ENCODE results near the gene TBC1D25.

DNA sequence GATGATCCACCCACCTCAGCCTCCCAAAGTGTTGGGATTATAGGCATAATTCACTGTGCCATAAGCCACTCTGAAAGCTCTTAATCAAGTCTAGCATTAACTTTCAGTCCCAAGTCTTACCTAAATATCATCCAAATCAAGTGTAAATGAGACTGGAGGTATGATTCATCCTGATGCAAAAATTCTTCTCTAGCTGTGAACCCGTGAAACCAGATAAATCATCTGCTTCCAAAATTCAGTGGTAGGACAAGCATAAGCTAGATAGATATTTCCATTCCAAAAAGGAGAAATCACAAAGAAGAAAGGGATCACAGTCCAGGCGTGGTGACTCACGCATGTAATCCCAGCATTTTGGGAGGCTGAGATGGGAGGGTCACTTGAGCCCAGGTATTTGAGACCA, 8.8 kb upstream of the TBC1D25 start:
- TF ChIP-seq, protein P1, sequence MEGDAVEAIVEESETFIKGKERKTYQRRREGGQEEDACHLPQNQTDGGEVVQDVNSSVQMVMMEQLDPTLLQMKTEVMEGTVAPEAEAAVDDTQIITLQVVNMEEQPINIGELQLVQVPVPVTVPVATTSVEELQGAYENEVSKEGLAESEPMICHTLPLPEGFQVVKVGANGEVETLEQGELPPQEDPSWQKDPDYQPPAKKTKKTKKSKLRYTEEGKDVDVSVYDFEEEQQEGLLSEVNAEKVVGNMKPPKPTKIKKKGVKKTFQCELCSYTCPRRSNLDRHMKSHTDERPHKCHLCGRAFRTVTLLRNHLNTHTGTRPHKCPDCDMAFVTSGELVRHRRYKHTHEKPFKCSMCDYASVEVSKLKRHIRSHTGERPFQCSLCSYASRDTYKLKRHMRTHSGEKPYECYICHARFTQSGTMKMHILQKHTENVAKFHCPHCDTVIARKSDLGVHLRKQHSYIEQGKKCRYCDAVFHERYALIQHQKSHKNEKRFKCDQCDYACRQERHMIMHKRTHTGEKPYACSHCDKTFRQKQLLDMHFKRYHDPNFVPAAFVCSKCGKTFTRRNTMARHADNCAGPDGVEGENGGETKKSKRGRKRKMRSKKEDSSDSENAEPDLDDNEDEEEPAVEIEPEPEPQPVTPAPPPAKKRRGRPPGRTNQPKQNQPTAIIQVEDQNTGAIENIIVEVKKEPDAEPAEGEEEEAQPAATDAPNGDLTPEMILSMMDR (conservative IDR thresholded peaks at IDR 0.05 in 1 of 2, IDR thresholded peaks at IDR 0.05 in 1 of 2; ENCODE audit: extremely low read depth in 1 of 2, insufficient read depth in 1 of 2, low read depth in 1 of 2, low read length in 2 of 2), result no peak
- TF ChIP-seq EZH2 (IDR thresholded peaks at IDR 0.05; ENCODE audit: borderline replicate concordance, low read length), result no peak
